ENCODE data around the gene MAPK1. TPM values are rescaled to one million over a fixed set of nuclear protein-coding genes. Genes with fewer than 3 reads are reported as not detected.

The MAPK1 gene
- total and polyA plus RNA-seq, 9 of the 15 experiments (the other 6 are each of a cell fraction or from before 2014, with no cell fraction given) = 46.3 to 575 (median 283) TPM

DNA sequence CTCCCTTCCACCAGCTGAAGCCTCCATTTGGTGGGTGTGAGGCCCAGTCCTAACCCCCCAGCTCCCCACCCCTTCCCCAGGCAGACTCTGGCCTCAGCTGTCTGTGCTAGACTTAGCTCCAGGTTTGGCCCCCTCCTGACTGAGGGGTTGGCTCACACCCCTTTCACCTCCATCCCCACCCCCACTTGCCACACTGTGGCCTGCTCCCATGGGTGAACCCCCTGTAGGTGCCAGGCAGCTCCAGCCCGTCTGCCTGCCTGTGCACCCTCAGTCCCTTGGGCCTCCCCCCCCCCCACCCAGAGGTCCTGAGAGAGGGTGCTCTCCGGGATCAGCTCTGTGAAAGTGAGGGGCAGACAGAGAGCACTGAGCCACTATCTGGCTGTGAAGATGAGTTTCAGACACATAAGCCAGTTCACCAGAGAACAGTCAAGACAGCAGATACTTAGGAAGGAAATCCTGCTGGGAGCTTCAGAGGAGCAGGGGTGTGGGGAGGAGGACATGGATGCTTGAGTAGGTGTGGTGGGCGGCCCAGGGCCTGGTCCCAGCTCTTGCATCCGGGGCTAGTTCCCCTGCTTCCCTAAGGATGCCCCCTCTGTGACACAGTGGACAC, 49.0 kb upstream of the MAPK1 start (continued):
- TF ChIP-seq, protein P1, sequence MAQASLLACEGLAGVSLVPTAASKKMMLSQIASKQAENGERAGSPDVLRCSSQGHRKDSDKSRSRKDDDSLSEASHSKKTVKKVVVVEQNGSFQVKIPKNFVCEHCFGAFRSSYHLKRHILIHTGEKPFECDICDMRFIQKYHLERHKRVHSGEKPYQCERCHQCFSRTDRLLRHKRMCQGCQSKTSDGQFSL (CRISPR knock-in tag; IDR thresholded peaks at IDR 0.05) = peak; percentile 89; the same call in 1 of the 2 replicates
- TF ChIP-seq, protein P1 (tag; IDR thresholded peaks at IDR 0.05) = 0 out of 4 replicates have a peak, but pooled peaks of 1 of the 2 experiments have one; percentile 12
- TF ChIP-seq ZNF133 (CRISPR knock-in tag; IDR thresholded peaks at IDR 0.05) = no peak
- TF ChIP-seq FUS (optimal IDR thresholded peaks at IDR 0.05; ENCODE audit: low read depth, low read length) = no peak
- no peak for TF ChIP-seq SMARCE1 (IDR thresholded peaks at IDR 0.05)
- no peak for TF ChIP-seq ZNF24 (IDR thresholded peaks at IDR 0.05)
- TF ChIP-seq ZNF668 (CRISPR knock-in tag; IDR thresholded peaks at IDR 0.05) = no peak
- TF ChIP-seq, protein P2, sequence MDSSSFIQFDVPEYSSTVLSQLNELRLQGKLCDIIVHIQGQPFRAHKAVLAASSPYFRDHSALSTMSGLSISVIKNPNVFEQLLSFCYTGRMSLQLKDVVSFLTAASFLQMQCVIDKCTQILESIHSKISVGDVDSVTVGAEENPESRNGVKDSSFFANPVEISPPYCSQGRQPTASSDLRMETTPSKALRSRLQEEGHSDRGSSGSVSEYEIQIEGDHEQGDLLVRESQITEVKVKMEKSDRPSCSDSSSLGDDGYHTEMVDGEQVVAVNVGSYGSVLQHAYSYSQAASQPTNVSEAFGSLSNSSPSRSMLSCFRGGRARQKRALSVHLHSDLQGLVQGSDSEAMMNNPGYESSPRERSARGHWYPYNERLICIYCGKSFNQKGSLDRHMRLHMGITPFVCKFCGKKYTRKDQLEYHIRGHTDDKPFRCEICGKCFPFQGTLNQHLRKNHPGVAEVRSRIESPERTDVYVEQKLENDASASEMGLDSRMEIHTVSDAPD (CRISPR knock-in tag; IDR thresholded peaks at IDR 0.05) = no peak
- no peak for TF ChIP-seq DACH1 (IDR thresholded peaks at IDR 0.05; ENCODE audit: partially characterized antibody)
- TF ChIP-seq FOXA1 (IDR thresholded peaks at IDR 0.05; ENCODE audit: borderline replicate concordance) = no peak
- 0 out of 2 replicates have a peak, but pooled peaks have one; percentile 60 for TF ChIP-seq ZNF165 (CRISPR knock-in tag; IDR thresholded peaks at IDR 0.05; ENCODE audit: borderline replicate concordance)
- TF ChIP-seq RFX7 (CRISPR knock-in tag; IDR thresholded peaks at IDR 0.05) = no peak
- TF ChIP-seq ZNF778 (CRISPR knock-in tag; IDR thresholded peaks at IDR 0.05) = no peak
- no peak for TF ChIP-seq HDAC6 (IDR thresholded peaks at IDR 0.05; ENCODE audit: low read depth, low read length)
- TF ChIP-seq, protein P3, sequence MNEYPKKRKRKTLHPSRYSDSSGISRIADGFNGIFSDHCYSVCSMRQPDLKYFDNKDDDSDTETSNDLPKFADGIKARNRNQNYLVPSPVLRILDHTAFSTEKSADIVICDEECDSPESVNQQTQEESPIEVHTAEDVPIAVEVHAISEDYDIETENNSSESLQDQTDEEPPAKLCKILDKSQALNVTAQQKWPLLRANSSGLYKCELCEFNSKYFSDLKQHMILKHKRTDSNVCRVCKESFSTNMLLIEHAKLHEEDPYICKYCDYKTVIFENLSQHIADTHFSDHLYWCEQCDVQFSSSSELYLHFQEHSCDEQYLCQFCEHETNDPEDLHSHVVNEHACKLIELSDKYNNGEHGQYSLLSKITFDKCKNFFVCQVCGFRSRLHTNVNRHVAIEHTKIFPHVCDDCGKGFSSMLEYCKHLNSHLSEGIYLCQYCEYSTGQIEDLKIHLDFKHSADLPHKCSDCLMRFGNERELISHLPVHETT (CRISPR knock-in tag; conservative IDR thresholded peaks at IDR 0.05 in 1 of 2, IDR thresholded peaks at IDR 0.05 in 1 of 2) = no peak
- no peak for TF ChIP-seq SETDB1 (IDR thresholded peaks at IDR 0.05; ENCODE audit: low read length)
- TF ChIP-seq HNRNPH1 (optimal IDR thresholded peaks at IDR 0.05; ENCODE audit: low read depth, low read length) = no peak
- TF ChIP-seq OTX1 (CRISPR knock-in tag; IDR thresholded peaks at IDR 0.05) = peak; percentile 68; the same call in 1 of the 2 replicates
- no peak for TF ChIP-seq MYBL2 (IDR thresholded peaks at IDR 0.05; ENCODE audit: low read depth)
- TF ChIP-seq MYBL2 (CRISPR knock-in tag; IDR thresholded peaks at IDR 0.05; ENCODE audit: borderline replicate concordance) = no peak
- 0 out of 2 replicates have a peak, but pooled peaks have one; percentile 10 for TF ChIP-seq POLR2AphosphoS2 (IDR thresholded peaks at IDR 0.05; ENCODE audit: low read length)
- 0 out of 2 replicates have a peak, but pooled peaks have one; percentile 37 for TF ChIP-seq TCF7 (IDR thresholded peaks at IDR 0.05; ENCODE audit: borderline replicate concordance)
